ENCODE measurements around the gene PLLP. TPM values are rescaled to one million over a fixed set of nuclear protein-coding genes. Genes with fewer than 3 reads are reported as not detected.

PLLP gene
- total RNA-seq, 1 experiment from 2014 or later: 3.1 TPM

- no peak for DNase-seq (ENCODE audit: low read depth, low spot score)
- TF ChIP-seq ELF1 (IDR thresholded peaks at IDR 0.05; ENCODE audit: borderline replicate concordance, low read depth) (no peak), ATF3 (IDR thresholded peaks at IDR 0.05) (no peak), POLR2AphosphoS5 (IDR thresholded peaks at IDR 0.05; ENCODE audit: low read depth, low read length) (no peak), EZH2phosphoT487 (IDR thresholded peaks at IDR 0.05; ENCODE audit: borderline replicate concordance) (no peak), SRF (IDR thresholded peaks at IDR 0.05; ENCODE audit: low read depth) (0 out of 2 replicates have a peak, but pooled peaks have one; percentile 19), ZFX (IDR thresholded peaks at IDR 0.05) (no peak), EGR1 (IDR thresholded peaks at IDR 0.05; ENCODE audit: low read depth) (no peak)
- Histone ChIP-seq H3K4me1 (ENCODE audit: control insufficient read depth in 1 of 2, insufficient read depth in 2 of 2, low read length in 2 of 2) (no peaks in the 10 kb centered on the region), H2AFZ (ENCODE audit: low read depth, low read length, poor library complexity, severe bottlenecking) (peak overlapping the region; percentile 1), H4K20me1 (ENCODE audit: insufficient read depth) (no peaks in the 10 kb centered on the region), H3K27ac (ENCODE audit: low read depth, low read length) (no peak overlapping the region), H3K9ac (ENCODE audit: low read length) (no peak overlapping the region), H3K9me2 (ENCODE audit: insufficient read depth) (no peaks in the 10 kb centered on the region), H3K79me2 (ENCODE audit: insufficient read depth, low read length) (no peaks in the 10 kb centered on the region), H3K9me3 (ENCODE audit: control insufficient read depth in 1 of 2, insufficient read depth in 1 of 2, low read depth in 1 of 2, low read length in 2 of 2) (no peaks in the 10 kb centered on the region), H3K27me3 (ENCODE audit: insufficient read depth, low read length) (no peaks in the 10 kb centered on the region), H3K36me3 (ENCODE audit: control insufficient read depth in 1 of 2, insufficient read depth in 2 of 2, low read length in 2 of 2) (no peaks in the 10 kb centered on the region), H3K4me3 (replicated peaks in 1 of 2; ENCODE audit: low read depth in 1 of 2, low read length in 2 of 2) (no peak overlapping the region), H3K4me2 (ENCODE audit: low read length) (no peak overlapping the region)
- ChIA-PET POLR2A (interaction anchor here (1.0 kb wide), 1 partner anchor 8 kb away, joined by 3 read pairs; no protein-coding TSS in a partner anchor), CTCF (no interaction called here), RAD21 (ENCODE audit: low non-redundant PET in 1 of 2, low total read pairs in 2 of 2, uncharacterized antibody in 2 of 2, unreplicated experiment in 2 of 2) (no interaction called here)
- ATAC-seq: no peak
- intact Hi-C loops (cut with micrococcal nuclease): no loop called here
- no TSS peak for BruUV-seq (replicated peaks)
These were observed 40.3 kb upstream of the PLLP start for GRCh38 chr16:57324749-57325148.

- no peak overlapping the region for H3K9ac ChIP-seq (ENCODE audit: low read length)
- CTCF ChIA-PET: no interaction called here
- H3K4me1 ChIP-seq (ENCODE audit: control insufficient read depth in 1 of 2, insufficient read depth in 2 of 2, low read length in 2 of 2): peaks cover 5 to 14% of the 10 kb centered on the region in 2 experiments; a peak in 3 of 4 replicates
- no peak overlapping the region for H3K4me3 ChIP-seq (replicated peaks in 1 of 2; ENCODE audit: low read depth in 1 of 2, low read length in 2 of 2)
- ATAC-seq (no peak), DNase-seq (ENCODE audit: low read depth, low spot score) (no peak)
- no peak overlapping the region for H3K27ac ChIP-seq (ENCODE audit: low read depth, low read length)
- RAD21 ChIA-PET (ENCODE audit: low non-redundant PET in 1 of 2, low total read pairs in 2 of 2, uncharacterized antibody in 2 of 2, unreplicated experiment in 2 of 2): no interaction called here
- no peak overlapping the region for H2AFZ ChIP-seq (ENCODE audit: low read depth, low read length, poor library complexity, severe bottlenecking)
- H3K79me2 ChIP-seq (ENCODE audit: insufficient read depth, low read length): no peaks in the 10 kb centered on the region
- H3K4me2 ChIP-seq (ENCODE audit: low read length): no peak overlapping the region
- BruUV-seq (replicated peaks): no TSS peak
- no peaks in the 10 kb centered on the region for H4K20me1 ChIP-seq (ENCODE audit: insufficient read depth)
- no peaks in the 10 kb centered on the region for H3K27me3 ChIP-seq (ENCODE audit: insufficient read depth, low read length)
- no peaks in the 10 kb centered on the region for H3K36me3 ChIP-seq (ENCODE audit: control insufficient read depth in 1 of 2, insufficient read depth in 2 of 2, low read length in 2 of 2)
- intact Hi-C loops (cut with micrococcal nuclease): no loop called here
- no peaks in the 10 kb centered on the region for H3K9me2 ChIP-seq (ENCODE audit: insufficient read depth)
- no peaks in the 10 kb centered on the region for H3K9me3 ChIP-seq (ENCODE audit: control insufficient read depth in 1 of 2, insufficient read depth in 1 of 2, low read depth in 1 of 2, low read length in 2 of 2)
- POLR2A ChIA-PET: no interaction called here
- no peak for TF ChIP-seq JUND (IDR thresholded peaks at IDR 0.05)
- TF ChIP-seq YY1 (IDR thresholded peaks at IDR 0.05; ENCODE audit: extremely low read depth, insufficient replicate concordance, low read depth, low read length): no peak
- TF ChIP-seq REST (IDR thresholded peaks at IDR 0.05; ENCODE audit: low read depth): no peak
- TF ChIP-seq ZNF274 (IDR thresholded peaks at IDR 0.05; ENCODE audit: low read depth, low read length): no peak
- no peak for TF ChIP-seq RAD21 (IDR thresholded peaks at IDR 0.05; ENCODE audit: low read depth)
- no peak for TF ChIP-seq FOSL1 (IDR thresholded peaks at IDR 0.05; ENCODE audit: low read depth)
- TF ChIP-seq SP1 (IDR thresholded peaks at IDR 0.05; ENCODE audit: low read depth): no peak
- no peak for TF ChIP-seq ZFX (IDR thresholded peaks at IDR 0.05)
- no peak for TF ChIP-seq CTCF (IDR thresholded peaks at IDR 0.05 in 2 of 3, conservative IDR thresholded peaks at IDR 0.05 in 1 of 3; ENCODE audit: borderline replicate concordance in 1 of 3, insufficient read depth in 1 of 3, low read depth in 2 of 3, low read length in 2 of 3)
- TF ChIP-seq MAX (IDR thresholded peaks at IDR 0.05): no peak
- no peak for TF ChIP-seq POLR2A (IDR thresholded peaks at IDR 0.05; ENCODE audit: borderline replicate concordance, extremely low read depth, insufficient read depth, insufficient read length)
- TF ChIP-seq POLR2AphosphoS5 (IDR thresholded peaks at IDR 0.05; ENCODE audit: low read depth, low read length): no peak
These were observed 35.2 kb upstream of the PLLP start for GRCh38 chr16:57319646-57320045.
